ENCODE results near the gene PRKAG2.
"Not testable (repeated sequence)": the region's sequence is repeated elsewhere in the genome, so short reads cannot be mapped to it uniquely, and the experiment has no call there.

The PRKAG2 gene

DNA sequence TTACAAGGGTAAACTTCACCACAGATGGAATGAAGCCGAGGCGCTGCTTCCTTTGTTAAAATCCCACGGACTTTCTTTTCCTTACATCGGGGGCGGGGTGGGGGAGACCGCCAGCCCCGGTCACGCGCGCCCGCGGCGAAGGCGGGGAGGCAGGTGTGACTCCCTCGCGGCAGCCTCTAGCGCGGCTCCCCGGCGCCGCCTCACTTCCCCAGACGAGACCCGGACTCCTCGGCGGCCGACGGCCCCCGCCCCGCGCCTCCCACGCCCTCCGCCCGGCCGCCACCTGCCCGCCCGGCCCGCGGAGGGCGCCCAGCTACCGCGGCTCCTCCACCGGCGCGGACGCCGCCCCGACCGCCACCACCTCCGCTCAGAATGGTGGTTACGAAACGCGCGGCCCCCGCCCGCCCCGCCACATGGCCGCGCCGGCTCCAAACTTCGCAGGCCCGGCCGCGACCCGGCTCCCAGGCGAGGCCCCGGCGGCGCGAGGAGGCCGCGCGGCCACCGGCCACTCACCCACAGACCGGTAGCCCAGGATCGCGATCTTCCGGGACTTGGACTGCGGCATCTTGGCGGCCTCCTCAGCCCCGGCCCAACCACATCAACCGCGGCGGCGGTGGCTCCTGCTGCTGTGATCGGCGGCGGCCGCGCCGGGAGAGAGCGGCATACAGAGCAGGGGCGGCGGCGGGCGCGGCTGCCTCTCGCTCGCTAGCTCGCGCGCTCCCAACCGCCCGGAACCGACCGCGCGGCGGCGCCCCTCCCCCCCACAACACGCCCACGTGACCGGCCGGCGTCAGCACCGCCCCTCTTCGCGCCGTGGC is 357.8 kb downstream of the PRKAG2 start:
- not testable (repeated sequence) for DNase-seq

GRCh38 chr7:151518105-151518946 is 358.6 kb downstream of the PRKAG2 start:
- DNase-seq, result no peak

GRCh38 chr7:151517601-151518104 is 359.3 kb downstream of the PRKAG2 start:
- no peak for DNase-seq

DNA sequence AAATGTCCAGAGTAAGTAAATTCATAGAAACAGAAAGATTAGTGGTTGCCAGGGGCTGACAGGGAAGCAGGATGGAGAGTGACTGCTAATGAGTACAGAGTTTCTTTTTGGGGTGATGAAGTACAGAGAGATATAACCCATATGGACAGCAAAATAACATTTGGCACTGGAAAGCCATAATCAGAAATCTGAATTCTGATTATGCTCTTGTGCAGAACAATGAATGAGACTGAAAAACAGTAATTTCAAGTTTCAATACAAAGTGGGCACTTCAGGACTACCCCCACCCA is 361.7 kb downstream of the PRKAG2 start:
- no peak for DNase-seq

DNA sequence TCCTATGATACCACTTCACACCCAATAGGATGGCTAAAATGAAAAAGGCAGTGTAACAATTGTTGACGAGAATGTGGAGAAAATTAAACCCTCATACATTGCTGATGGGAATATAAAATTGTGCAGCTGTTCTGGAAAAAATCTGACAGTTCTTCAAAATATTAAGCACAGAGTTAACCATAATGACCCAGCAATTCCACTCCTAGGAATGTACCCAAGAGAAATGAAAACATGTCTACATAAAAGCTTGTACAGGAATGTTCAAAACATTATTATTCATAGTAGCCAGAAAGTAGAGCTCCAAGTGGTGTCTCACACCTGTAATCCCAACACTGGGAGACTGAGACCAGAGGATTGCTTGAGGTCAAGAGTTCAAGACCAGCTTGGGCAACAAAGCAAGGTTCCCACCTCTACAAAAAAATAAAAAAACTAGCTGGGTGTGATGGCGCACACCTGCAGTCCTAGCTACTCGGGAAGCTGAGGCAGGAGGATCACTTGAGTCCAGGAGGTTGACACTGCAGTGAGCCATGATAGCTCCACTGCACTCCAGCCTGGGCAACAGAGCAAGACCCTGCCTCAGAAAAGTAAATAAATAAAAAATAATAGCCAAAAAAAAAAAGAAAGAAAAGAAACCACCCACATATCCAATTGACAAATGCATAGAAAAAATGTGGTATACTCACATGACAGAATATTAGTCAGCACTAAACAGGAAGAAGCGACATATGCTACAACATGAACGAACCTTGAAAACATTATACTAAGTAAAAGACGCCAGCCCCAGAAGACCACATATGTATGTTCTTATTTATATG is 362.2 kb downstream of the PRKAG2 start:
- no peak for DNase-seq

- no peak for DNase-seq
Measured at GRCh38 chr7:151513133-151513532, 363.8 kb downstream of the PRKAG2 start.

GRCh38 chr7:151512353-151512752 is 364.6 kb downstream of the PRKAG2 start:
- no peak for DNase-seq

GRCh38 chr7:151511946-151512345 is 365.0 kb downstream of the PRKAG2 start:
- DNase-seq, result no peak

- DNase-seq, result no peak
Measured at GRCh38 chr7:151511270-151511669, 365.6 kb downstream of the PRKAG2 start.

- DNase-seq, result no peak
Measured at GRCh38 chr7:151509670-151510333, 367.1 kb downstream of the PRKAG2 start.

DNA sequence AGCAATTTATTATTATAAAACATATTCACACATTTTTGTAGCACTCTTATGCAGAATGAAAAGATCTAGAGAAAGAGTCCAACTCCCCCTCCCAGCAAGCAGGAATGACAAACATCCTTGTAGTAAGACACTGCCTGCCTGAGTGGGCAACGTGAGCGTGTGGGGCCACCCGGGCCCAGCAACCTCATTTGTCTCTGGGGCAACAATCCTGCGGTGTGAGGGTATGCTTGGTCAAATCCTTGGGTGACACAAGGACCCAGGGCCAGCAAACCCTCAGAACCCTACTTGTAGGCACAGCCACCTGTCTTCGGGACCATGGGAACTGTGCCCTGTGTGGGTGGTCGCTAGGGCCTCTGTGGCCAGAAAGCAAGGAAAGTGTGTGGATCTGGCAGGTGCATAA is 367.9 kb downstream of the PRKAG2 start:
- DNase-seq, result no peak

DNA sequence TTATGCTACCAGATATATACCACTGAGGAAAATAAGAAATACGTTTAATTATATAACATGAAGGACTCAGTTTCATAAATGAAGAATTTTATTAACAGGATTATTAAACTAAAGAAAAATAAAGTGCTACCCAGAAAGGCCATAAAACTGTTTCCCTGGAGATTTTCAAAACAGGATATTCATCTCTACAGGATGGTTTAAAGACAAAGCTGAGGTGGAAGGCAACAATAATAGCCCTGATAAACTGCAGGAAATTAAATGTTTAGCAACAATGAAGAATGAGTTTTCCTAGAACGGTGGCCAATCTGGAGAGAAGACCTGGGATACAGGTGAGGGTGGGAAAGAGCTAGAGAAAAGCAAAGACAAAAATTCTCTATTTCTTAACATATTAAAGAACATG is 369.1 kb downstream of the PRKAG2 start:
- no peak for DNase-seq

DNA sequence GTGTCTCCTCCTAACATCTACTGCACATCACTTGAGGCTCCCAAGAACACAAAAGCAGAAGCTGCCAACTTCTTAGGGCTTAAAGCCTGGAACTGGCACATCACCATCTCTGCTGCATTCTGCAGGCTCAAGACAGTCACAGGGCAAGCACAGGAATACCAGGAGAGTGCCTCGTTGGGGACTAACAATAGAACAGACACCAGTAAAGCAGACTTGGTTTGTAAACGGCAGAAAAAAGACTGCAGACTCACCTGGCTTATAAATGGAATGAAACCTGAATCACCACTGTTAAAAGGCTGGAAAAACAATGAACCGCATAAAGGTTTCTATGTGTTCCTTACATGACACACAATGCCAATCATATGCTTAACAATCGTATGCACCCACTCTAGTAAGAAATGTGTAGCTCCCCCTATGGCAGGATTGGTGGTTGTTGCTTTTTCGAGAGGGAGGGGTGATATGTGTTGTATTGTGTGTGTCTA is 370.0 kb downstream of the PRKAG2 start:
- DNase-seq, result no peak

All from KG1 (cell line).